Keratinocyte (primary cell): ENCODE measurements around the gene GPX6. TPM values are rescaled to one million over a fixed set of nuclear protein-coding genes. Genes with fewer than 3 reads are reported as not detected.

ENCODE experiments used
- DNase-seq: peaks from one replicate; pipeline ENCODE4 v3.0.0-alpha.2; 2011; ENCODE audit warnings: low read depth, missing footprints, low spot score
- FAIRE-seq: peaks from 2 replicates; lab custom pipeline; 2011; peaks lifted over from hg19 to GRCh38; lab: Jason Lieb, UNC
- H2AFZ ChIP-seq: 2 replicates; pipeline ENCODE4 v1.6.0; 2012; ENCODE audit warnings: low read length, control low read depth, inconsistent platforms; ENCODE audit not compliant: control insufficient read depth
- H3K27ac ChIP-seq: 2 replicates; pipeline ENCODE4 v1.5.1; 2011; ENCODE audit warnings: low read length; ENCODE audit not compliant: control insufficient read depth, insufficient read depth
- H3K27me3 ChIP-seq: 3 replicates; pipeline ENCODE4 v1.6.0; 2011; ENCODE audit warnings: low read length; ENCODE audit not compliant: control insufficient read depth, insufficient read depth; ENCODE audit errors: extremely low read depth
- H3K36me3 ChIP-seq, 2 experiments: 2 replicates in 1 of 2; 3 replicates in 1 of 2; pipeline ENCODE4 v1.5.1; 2011; ENCODE audit warnings: low read length in 2 of 2, mild to moderate bottlenecking in 1 of 2; ENCODE audit not compliant: control insufficient read depth in 2 of 2, insufficient read depth in 2 of 2; ENCODE audit errors: extremely low read depth in 1 of 2
- H3K4me1 ChIP-seq: 3 replicates; pipeline ENCODE4 v1.5.1; 2011; ENCODE audit warnings: low read length; ENCODE audit not compliant: control insufficient read depth, insufficient read depth; ENCODE audit errors: extremely low read depth
- H3K4me2 ChIP-seq: 3 replicates; pipeline ENCODE4 v1.6.0; 2011; ENCODE audit warnings: low read depth, low read length; ENCODE audit not compliant: control insufficient read depth, insufficient read depth; ENCODE audit errors: extremely low read depth
- H3K4me3 ChIP-seq, 3 experiments: fragments of 200-600 bp in 1 of 3; sonication (generic) in 1 of 3; 2 replicates in 2 of 3; 3 replicates in 1 of 3; pipeline ENCODE4 v1.5.1; 2011 to 2016; ENCODE audit warnings: low read length in 3 of 3, mild to moderate bottlenecking in 3 of 3, control low read depth in 2 of 3, inconsistent platforms in 1 of 3, low read depth in 1 of 3, mixed read lengths in 1 of 3, mixed run types in 1 of 3, moderate library complexity in 1 of 3; ENCODE audit not compliant: control insufficient read depth in 2 of 3, insufficient read depth in 2 of 3; ENCODE audit errors: extremely low read depth in 1 of 3
- H3K79me2 ChIP-seq: 2 replicates; pipeline ENCODE4 v1.6.0; 2012; ENCODE audit warnings: low read length; ENCODE audit not compliant: control insufficient read depth, insufficient read depth
- H3K9ac ChIP-seq: 3 replicates; pipeline ENCODE4 v1.6.0; 2011; ENCODE audit warnings: low read length; ENCODE audit not compliant: control insufficient read depth, insufficient read depth; ENCODE audit errors: extremely low read depth
- H3K9me1 ChIP-seq: 3 replicates; pipeline ENCODE4 v1.6.0; 2011; ENCODE audit warnings: low read length; ENCODE audit not compliant: control insufficient read depth, insufficient read depth; ENCODE audit errors: extremely low read depth
- H3K9me3 ChIP-seq: 2 replicates; pipeline ENCODE4 v1.5.1; 2012; ENCODE audit warnings: low read depth, low read length; ENCODE audit not compliant: control insufficient read depth
- H4K20me1 ChIP-seq: 3 replicates; pipeline ENCODE4 v1.6.0; 2011; ENCODE audit warnings: low read length; ENCODE audit not compliant: control insufficient read depth, insufficient read depth; ENCODE audit errors: extremely low read depth
- EZH2 ChIP-seq: IDR thresholded peaks from one replicate; pipeline ENCODE4 v1.6.1; 2012; ENCODE audit warnings: inconsistent platforms, mild to moderate bottlenecking, low read length, moderate library complexity
- dilution Hi-C: fragments of 300-500 bp; cut with MboI; formaldehyde crosslinking; loops from one replicate; pipeline ENCODE4 v1.7.0; 2020; ENCODE audit warnings: low sequenced_read_pairs; ENCODE audit not compliant: extremely low pct_ligation_motif_present
- polyA plus RNA-seq, 5 experiments: library from polyadenylated mRNA; depleted of rRNA in 3 of 5; stranded (reverse) in 3 of 5; stranded (forward) in 1 of 5; unstranded in 1 of 5; fragments of >200 nt; gene quantifications; 1 replicate in 1 of 5; 2 replicates in 3 of 5; 3 replicates in 1 of 5; pipeline versions ENCODE4 v1.2.1 to v1.2.3, GENCODE V29; 2011 to 2012; ENCODE audit warnings: missing spikeins in 2 of 5, low read depth in 1 of 5, low replicate concordance in 1 of 5
- TF ChIP-seq, protein P1 (sequence below), 3 experiments: IDR thresholded peaks in 1 of 3; conservative IDR thresholded peaks in 1 of 3; optimal IDR thresholded peaks in 1 of 3; 2 replicates in 2 of 3; 3 replicates in 1 of 3; pipeline versions ENCODE3 to v1.5.1; 2011; ENCODE audit warnings: low read length in 3 of 3, mild to moderate bottlenecking in 3 of 3, moderate library complexity in 2 of 3, control low read depth in 1 of 3, inconsistent platforms in 1 of 3; ENCODE audit not compliant: insufficient read depth in 2 of 3; ENCODE audit errors: extremely low read depth in 1 of 3

The GPX6 gene
- polyA plus RNA-seq, 1 donor (not counting 4 experiments of a cell fraction or from before 2014, with no cell fraction given) = not detected

DNA sequence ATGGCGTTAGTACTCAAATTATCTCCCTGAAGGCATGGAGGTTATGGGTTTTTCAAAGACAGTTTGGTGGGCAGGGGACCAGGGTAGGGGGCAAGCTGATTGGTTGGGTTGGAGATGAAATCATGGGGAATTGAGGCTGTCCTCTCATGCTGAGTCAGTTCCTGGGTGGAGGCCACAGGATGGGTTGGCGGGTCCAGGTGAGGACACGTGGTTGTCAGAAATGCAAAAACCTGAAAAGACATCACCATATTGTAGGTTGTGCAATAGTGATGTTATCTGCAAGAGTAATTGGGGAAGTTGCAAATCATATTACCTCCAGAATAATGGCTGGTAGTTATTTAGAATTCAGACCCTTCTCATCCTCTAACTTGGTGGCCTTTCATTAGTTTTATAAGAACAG lies 30.1 kb downstream of the GPX6 start:
- peaks cover 8% of the 10 kb centered on the region for H3K27me3 ChIP-seq
- no peak overlapping the region for H2AFZ ChIP-seq
- H3K36me3 ChIP-seq = no peaks in the 10 kb centered on the region
- dilution Hi-C loops = no loop called here
- no peaks in the 10 kb centered on the region for H3K9me3 ChIP-seq
- H4K20me1 ChIP-seq = no peaks in the 10 kb centered on the region
- H3K79me2 ChIP-seq = no peaks in the 10 kb centered on the region
- no peak overlapping the region for H3K4me2 ChIP-seq
- H3K27ac ChIP-seq = no peak overlapping the region
- no peak for DNase-seq
- H3K9me1 ChIP-seq = no peaks in the 10 kb centered on the region
- no peak for TF ChIP-seq EZH2
- TF ChIP-seq, protein P1, sequence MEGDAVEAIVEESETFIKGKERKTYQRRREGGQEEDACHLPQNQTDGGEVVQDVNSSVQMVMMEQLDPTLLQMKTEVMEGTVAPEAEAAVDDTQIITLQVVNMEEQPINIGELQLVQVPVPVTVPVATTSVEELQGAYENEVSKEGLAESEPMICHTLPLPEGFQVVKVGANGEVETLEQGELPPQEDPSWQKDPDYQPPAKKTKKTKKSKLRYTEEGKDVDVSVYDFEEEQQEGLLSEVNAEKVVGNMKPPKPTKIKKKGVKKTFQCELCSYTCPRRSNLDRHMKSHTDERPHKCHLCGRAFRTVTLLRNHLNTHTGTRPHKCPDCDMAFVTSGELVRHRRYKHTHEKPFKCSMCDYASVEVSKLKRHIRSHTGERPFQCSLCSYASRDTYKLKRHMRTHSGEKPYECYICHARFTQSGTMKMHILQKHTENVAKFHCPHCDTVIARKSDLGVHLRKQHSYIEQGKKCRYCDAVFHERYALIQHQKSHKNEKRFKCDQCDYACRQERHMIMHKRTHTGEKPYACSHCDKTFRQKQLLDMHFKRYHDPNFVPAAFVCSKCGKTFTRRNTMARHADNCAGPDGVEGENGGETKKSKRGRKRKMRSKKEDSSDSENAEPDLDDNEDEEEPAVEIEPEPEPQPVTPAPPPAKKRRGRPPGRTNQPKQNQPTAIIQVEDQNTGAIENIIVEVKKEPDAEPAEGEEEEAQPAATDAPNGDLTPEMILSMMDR (optimal IDR thresholded peaks at IDR 0.05 in 1 of 3, IDR thresholded peaks at IDR 0.05 in 1 of 3, conservative IDR thresholded peaks at IDR 0.05 in 1 of 3; ENCODE audit: extremely low read depth in 1 of 3, insufficient read depth in 2 of 3, low read length in 3 of 3) = no peak
- no peak for FAIRE-seq
- no peak overlapping the region for H3K4me3 ChIP-seq
- no peak overlapping the region for H3K9ac ChIP-seq
- H3K4me1 ChIP-seq = peaks cover 4% of the 10 kb centered on the region

GRCh38 chr6:28480253-28480932 lies 35.2 kb downstream of the GPX6 start:
- no peaks in the 10 kb centered on the region for H3K4me1 ChIP-seq
- H3K9me3 ChIP-seq = no peaks in the 10 kb centered on the region
- DNase-seq = no peak
- no peak overlapping the region for H3K4me2 ChIP-seq
- FAIRE-seq = no peak
- no peak overlapping the region for H3K4me3 ChIP-seq
- peak; percentile 54 for TF ChIP-seq EZH2
- TF ChIP-seq, protein P1 (optimal IDR thresholded peaks at IDR 0.05 in 1 of 3, IDR thresholded peaks at IDR 0.05 in 1 of 3, conservative IDR thresholded peaks at IDR 0.05 in 1 of 3; ENCODE audit: extremely low read depth in 1 of 3, insufficient read depth in 2 of 3, low read length in 3 of 3) = no peak
- dilution Hi-C loops = no loop called here
- no peaks in the 10 kb centered on the region for H3K36me3 ChIP-seq
- H3K27ac ChIP-seq = no peak overlapping the region
- no peaks in the 10 kb centered on the region for H3K9me1 ChIP-seq
- no peaks in the 10 kb centered on the region for H4K20me1 ChIP-seq
- H3K79me2 ChIP-seq = no peaks in the 10 kb centered on the region
- H3K27me3 ChIP-seq = peaks cover 27% of the 10 kb centered on the region
- H2AFZ ChIP-seq = no peak overlapping the region
- no peak overlapping the region for H3K9ac ChIP-seq
